MCF 10A (cell line): Measurements from ENCODE around the gene CDCA7L. TPM values are rescaled to one million over a fixed set of nuclear protein-coding genes. Genes with fewer than 3 reads are reported as not detected.
A peak's percentile ranks its signal among the peaks of the same experiment; 100 is the strongest.

Experiments used
- BruUV-seq: library from RNA; stranded (reverse); fragments of 400-500 nt; replicated peaks from 2 replicates; lab custom pipeline; 2021; lab: Mats Ljungman, UMichigan
- CTCF ChIA-PET: fragments of 300-600 bp; sonication (Branson Sonifier 250); formaldehyde crosslinking; extraction: SDS; loops from one replicate; lab custom pipeline; 2021; ENCODE audit warnings: antibody characterized with exemption, inconsistent platforms; lab: Yijun Ruan, JAX
- POLR2A ChIA-PET: fragments of 300-600, 350-650 bp; sonication (Branson Sonifier 250); formaldehyde crosslinking; extraction: SDS; loops from one replicate; lab custom pipeline; 2020; ENCODE audit warnings: antibody characterized with exemption, inconsistent platforms; lab: Yijun Ruan, JAX
- DNase-seq: peaks from one replicate; pipeline ENCODE4 v3.0.0-alpha.2; 2018; ENCODE audit not compliant: unreplicated experiment
- H3K27ac Mint-ChIP-seq: one replicate; pipeline ENCODE4 v1.8.0; 2022; ENCODE audit warnings: mild to moderate bottlenecking, low read depth, mixed read lengths; ENCODE audit not compliant: unreplicated experiment
- H3K27me3 Mint-ChIP-seq: one replicate; pipeline ENCODE4 v1.8.0; 2022; ENCODE audit warnings: mixed read lengths; ENCODE audit not compliant: insufficient read depth, unreplicated experiment
- H3K36me3 Mint-ChIP-seq: one replicate; pipeline ENCODE4 v1.8.0; 2022; ENCODE audit warnings: mild to moderate bottlenecking, moderate library complexity, mixed read lengths; ENCODE audit not compliant: insufficient read depth, unreplicated experiment
- H3K4me1 Mint-ChIP-seq: one replicate; pipeline ENCODE4 v1.8.0; 2022; ENCODE audit warnings: mixed read lengths; ENCODE audit not compliant: insufficient read depth, unreplicated experiment
- H3K4me3 Mint-ChIP-seq: one replicate; pipeline ENCODE4 v1.8.0; 2022; ENCODE audit warnings: mild to moderate bottlenecking, moderate library complexity, mixed read lengths; ENCODE audit not compliant: unreplicated experiment
- H3K9me3 Mint-ChIP-seq: one replicate; pipeline ENCODE4 v1.8.0; 2022; ENCODE audit warnings: mixed read lengths; ENCODE audit not compliant: unreplicated experiment
- CTCF ChIP-seq: fragments of 200-600 bp; IDR thresholded peaks from one replicate; pipeline ENCODE4 v1.8.0; 2022; ENCODE audit warnings: antibody characterized with exemption, mild to moderate bottlenecking; ENCODE audit not compliant: unreplicated experiment
- intact Hi-C: fragments of 100-400 bp; cut with micrococcal nuclease; formaldehyde crosslinking; loops from 2 replicates; pipeline ENCODE4 v1.14.1; 2022
- total RNA-seq: library from RNA; stranded (reverse); gene quantifications from 2 replicates; pipeline ENCODE4 v1.2.3, GENCODE V29; 2022

The CDCA7L gene
- total RNA-seq, 1 experiment from 2014 or later = 43.6 TPM

GRCh38 chr7:21981524-21981923 is 35.8 kb upstream of the CDCA7L start:
- Mint-ChIP-seq H3K27me3 (no peaks in the 10 kb centered on the region), H3K27ac (no peak overlapping the region), H3K36me3 (no peaks in the 10 kb centered on the region), H3K4me3 (no peak overlapping the region), H3K4me1 (no peaks in the 10 kb centered on the region), H3K9me3 (no peaks in the 10 kb centered on the region)
- no TSS peak for BruUV-seq
- no peak for TF ChIP-seq CTCF
- ChIA-PET CTCF (no interaction called here), POLR2A (no interaction called here)
- intact Hi-C loops = no loop called here
- no peak for DNase-seq

GRCh38 chr7:21980926-21981500 is 35.3 kb upstream of the CDCA7L start:
- H3K4me3 Mint-ChIP-seq = no peak overlapping the region
- no TSS peak for BruUV-seq
- H3K27ac Mint-ChIP-seq = no peak overlapping the region
- H3K27me3 Mint-ChIP-seq = no peaks in the 10 kb centered on the region
- no peaks in the 10 kb centered on the region for H3K9me3 Mint-ChIP-seq
- DNase-seq = no peak
- no peaks in the 10 kb centered on the region for H3K36me3 Mint-ChIP-seq
- no peak for TF ChIP-seq CTCF
- no peaks in the 10 kb centered on the region for H3K4me1 Mint-ChIP-seq
- CTCF ChIA-PET = no interaction called here
- intact Hi-C loops = no loop called here
- POLR2A ChIA-PET = no interaction called here

GRCh38 chr7:21972397-21972784 is 26.7 kb upstream of the CDCA7L start:
- BruUV-seq = no TSS peak
- Mint-ChIP-seq H3K9me3 (no peaks in the 10 kb centered on the region), H3K27me3 (no peaks in the 10 kb centered on the region), H3K4me3 (no peak overlapping the region), H3K27ac (no peak overlapping the region), H3K36me3 (no peaks in the 10 kb centered on the region), H3K4me1 (no peaks in the 10 kb centered on the region)
- peak; percentile 18 for DNase-seq
- intact Hi-C loops = no loop called here
- ChIA-PET POLR2A (interaction anchor here (0.7 kb wide), 1 partner anchor 36 kb away, joined by 3 read pairs; no protein-coding TSS in a partner anchor), CTCF (interaction anchor here (1.3 kb wide), 1 partner anchor 23 kb away, joined by 4 read pairs; no protein-coding TSS in a partner anchor)
- TF ChIP-seq CTCF = no peak

- no peak for TF ChIP-seq CTCF
- Mint-ChIP-seq H3K4me1 (no peaks in the 10 kb centered on the region), H3K4me3 (no peak overlapping the region), H3K27me3 (no peaks in the 10 kb centered on the region), H3K9me3 (no peaks in the 10 kb centered on the region), H3K36me3 (no peaks in the 10 kb centered on the region), H3K27ac (no peak overlapping the region)
- DNase-seq = no peak
- CTCF ChIA-PET = interaction anchor here (0.6 to 1.3 kb wide), 2 partner anchors 12 to 22 kb away, joined by 3 to 4 read pairs; no protein-coding TSS in a partner anchor
- POLR2A ChIA-PET = interaction anchor here (0.7 kb wide), 1 partner anchor 36 kb away, joined by 3 read pairs; no protein-coding TSS in a partner anchor
- no TSS peak for BruUV-seq
- intact Hi-C loops = no loop called here
Measured at GRCh38 chr7:21971780-21972396, 26.2 kb upstream of the CDCA7L start.
